SK-N-DZ (cell line): ENCODE data around the gene NUP188.
A peak's percentile ranks its signal among the peaks of the same experiment; 100 is the strongest.
"Not testable (repeated sequence)": the region's sequence is repeated elsewhere in the genome, so short reads cannot be mapped to it uniquely, and the experiment has no call there.

Experiments used
- DNase-seq: peaks from one replicate; pipeline ENCODE4 v3.0.0-alpha.2; 2015; ENCODE audit warnings: low spot score

The NUP188 gene

GRCh38 chr9:129026442-129027223, 79.1 kb downstream of the NUP188 start:
- peak; percentile 92 for DNase-seq

- no peak for DNase-seq
Observed at GRCh38 chr9:129027224-129027684, 79.8 kb downstream of the NUP188 start.

GRCh38 chr9:129027685-129028191, 80.2 kb downstream of the NUP188 start:
- peak; percentile 60 for DNase-seq

GRCh38 chr9:129028192-129028966, 80.9 kb downstream of the NUP188 start, which contains the start of gene SH3GLB2:
Gene SH3GLB2 (minus strand): TSS chr9:129028331. CDS start chr9:129028154, 177 bp downstream.
- DNase-seq, result peak; percentile 87

- no peak for DNase-seq
Observed at GRCh38 chr9:129030191-129030590, 82.7 kb downstream of the NUP188 start.

GRCh38 chr9:129031514-129031913, 84.0 kb downstream of the NUP188 start:
- no peak for DNase-seq

- DNase-seq, result no peak
Observed at GRCh38 chr9:129032541-129033159, 85.2 kb downstream of the NUP188 start.

GRCh38 chr9:129033216-129033615, 85.7 kb downstream of the NUP188 start:
- no peak for DNase-seq

- not testable (repeated sequence) for DNase-seq
Observed at GRCh38 chr9:129035838-129036237, 88.3 kb downstream of the NUP188 start.

- peak; percentile 100 for DNase-seq
Observed at GRCh38 chr9:129036241-129036922, 88.9 kb downstream of the NUP188 start, which contains the start of gene MIGA2. Gene MIGA2 (plus strand): TSS chr9:129036626. CDS start chr9:129040595, 3,969 bp downstream.

GRCh38 chr9:129036923-129037766, 89.6 kb downstream of the NUP188 start:
- DNase-seq, result no peak

GRCh38 chr9:129037767-129038098, 90.2 kb downstream of the NUP188 start:
- no peak for DNase-seq

- DNase-seq, result no peak
Observed at GRCh38 chr9:129038109-129038852, 90.8 kb downstream of the NUP188 start.

- peak; percentile 51 for DNase-seq
Observed at GRCh38 chr9:129040113-129040643, 92.7 kb downstream of the NUP188 start.

- DNase-seq, result no peak
Observed at GRCh38 chr9:129042016-129042415, 94.5 kb downstream of the NUP188 start.

GRCh38 chr9:129052592-129052991, 105.1 kb downstream of the NUP188 start:
- no peak for DNase-seq

- DNase-seq, result no peak
Observed at GRCh38 chr9:129053020-129053419, 105.5 kb downstream of the NUP188 start.

- DNase-seq, result no peak
Observed at GRCh38 chr9:129054163-129054851, 106.8 kb downstream of the NUP188 start.
